GM06990 (cell line): ENCODE measurements around the gene TNFRSF9.

Source experiments
- DNase-seq: peaks from one replicate; pipeline ENCODE4 v3.0.0-alpha.2; 2011; ENCODE audit not compliant: insufficient read length; ENCODE audit errors: extremely low read depth
- H3K27me3 ChIP-seq: replicated peaks from 2 replicates; pipeline ENCODE4 v1.6.0; 2011; ENCODE audit warnings: low read length; ENCODE audit not compliant: control insufficient read depth, insufficient read depth
- H3K36me3 ChIP-seq: 2 replicates; pipeline ENCODE4 v1.5.1; 2011; ENCODE audit warnings: low read length; ENCODE audit not compliant: control insufficient read depth, insufficient read depth
- H3K4me3 ChIP-seq: replicated peaks from 2 replicates; pipeline ENCODE4 v1.5.1; 2011; ENCODE audit warnings: low read depth, mild to moderate bottlenecking, control low read depth, low read length
- CTCF ChIP-seq: IDR thresholded peaks from 2 replicates; pipeline ENCODE4 v1.5.1; 2011; ENCODE audit warnings: low read length, control low read depth, mild to moderate bottlenecking, inconsistent platforms; ENCODE audit not compliant: insufficient read depth, poor library complexity, severe bottlenecking

Gene TNFRSF9

GRCh38 chr1:7984811-7985210 is 44.2 kb upstream of the TNFRSF9 start:
- peaks cover 31% of the 10 kb centered on the region for H3K36me3 ChIP-seq
- TF ChIP-seq CTCF: no peak
- no peak overlapping the region for H3K4me3 ChIP-seq
- DNase-seq: no peak
- H3K27me3 ChIP-seq: no peaks in the 10 kb centered on the region

- no peak for DNase-seq
- H3K27me3 ChIP-seq: no peaks in the 10 kb centered on the region
- no peak for TF ChIP-seq CTCF
- no peak overlapping the region for H3K4me3 ChIP-seq
- H3K36me3 ChIP-seq: peaks cover 34% of the 10 kb centered on the region
These were observed 42.6 kb upstream of the TNFRSF9 start for GRCh38 chr1:7983086-7983778.

- no peak for TF ChIP-seq CTCF
- Histone ChIP-seq H3K4me3 (no peak overlapping the region), H3K36me3 (peaks cover 35% of the 10 kb centered on the region), H3K27me3 (no peaks in the 10 kb centered on the region)
- DNase-seq: no peak
These were observed 40.3 kb upstream of the TNFRSF9 start for GRCh38 chr1:7980984-7981383.

GRCh38 chr1:7975212-7975865 is 34.7 kb upstream of the TNFRSF9 start:
- peak; percentile 76 for TF ChIP-seq CTCF
- H3K36me3 ChIP-seq: peaks cover 24% of the 10 kb centered on the region
- no peak for DNase-seq
- no peak overlapping the region for H3K4me3 ChIP-seq
- no peaks in the 10 kb centered on the region for H3K27me3 ChIP-seq

- Histone ChIP-seq H3K27me3 (no peaks in the 10 kb centered on the region), H3K4me3 (no peak overlapping the region), H3K36me3 (peaks cover 23% of the 10 kb centered on the region)
- DNase-seq: no peak
- no peak for TF ChIP-seq CTCF
These were observed 32.4 kb upstream of the TNFRSF9 start for GRCh38 chr1:7973086-7973485.
